ENCODE data around the gene ELMO1. TPM values are rescaled to one million over a fixed set of nuclear protein-coding genes. Genes with fewer than 3 reads are reported as not detected.

Gene ELMO1
- total and polyA plus RNA-seq, 2 experiments from 2014 or later: 9.6 to 10.8 TPM

DNA sequence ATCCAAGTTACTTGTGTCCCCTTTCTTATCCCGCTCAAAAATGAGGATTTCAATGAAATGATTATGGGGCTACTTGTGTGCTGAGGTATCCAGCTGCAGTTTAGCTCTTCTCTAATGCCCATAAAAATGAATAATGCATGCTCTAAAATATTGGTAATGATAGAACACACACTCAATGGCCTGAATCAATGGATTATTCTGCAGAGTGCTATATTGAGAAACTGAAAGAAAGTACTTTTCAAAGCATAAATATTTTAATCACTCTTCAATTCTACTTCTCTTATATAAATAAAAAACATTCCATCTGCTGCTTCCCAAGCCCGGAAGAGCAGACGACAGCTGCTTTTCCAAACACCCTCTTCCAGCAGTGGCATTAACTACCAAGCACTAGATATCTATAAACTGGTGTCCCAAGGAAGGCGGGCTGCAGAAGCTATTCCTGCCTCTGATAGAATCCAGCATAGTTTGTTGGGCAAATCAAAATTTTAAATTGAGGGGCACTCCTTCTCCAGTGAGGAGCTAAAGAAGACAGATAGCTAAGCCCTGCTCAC is 439.5 kb downstream of the ELMO1 start:
- Histone ChIP-seq H3K9me3 (ENCODE audit: low read depth) (no peaks in the 10 kb centered on the region), H3K27me3 (no peaks in the 10 kb centered on the region), H3K36me3 (no peaks in the 10 kb centered on the region), H3K4me1 (ENCODE audit: low read depth) (peaks cover 49% of the 10 kb centered on the region), H3K4me3 (no peak overlapping the region), H3K27ac (peak overlapping the region; percentile 43)
- TF ChIP-seq CTCF (IDR thresholded peaks at IDR 0.05; ENCODE audit: low read depth, low read length): no peak
- no peak for DNase-seq (ENCODE audit: low read depth in 1 of 2, low spot score in 1 of 2)

- Histone ChIP-seq H3K36me3 (no peaks in the 10 kb centered on the region), H3K9me3 (ENCODE audit: low read depth) (no peaks in the 10 kb centered on the region), H3K27ac (peak overlapping the region; percentile 53), H3K4me3 (no peak overlapping the region), H3K4me1 (ENCODE audit: low read depth) (peaks cover 49% of the 10 kb centered on the region), H3K27me3 (no peaks in the 10 kb centered on the region)
- TF ChIP-seq CTCF (IDR thresholded peaks at IDR 0.05; ENCODE audit: low read depth, low read length): no peak
- DNase-seq (ENCODE audit: low read depth in 1 of 2, low spot score in 1 of 2): no peak
These were observed 441.0 kb downstream of the ELMO1 start for GRCh38 chr7:37007691-37008090.

GRCh38 chr7:37007268-37007667 is 441.4 kb downstream of the ELMO1 start:
- no peak for TF ChIP-seq CTCF (IDR thresholded peaks at IDR 0.05; ENCODE audit: low read depth, low read length)
- DNase-seq (ENCODE audit: low read depth in 1 of 2, low spot score in 1 of 2): no peak
- H3K36me3 ChIP-seq: no peaks in the 10 kb centered on the region
- no peaks in the 10 kb centered on the region for H3K27me3 ChIP-seq
- no peaks in the 10 kb centered on the region for H3K9me3 ChIP-seq (ENCODE audit: low read depth)
- no peak overlapping the region for H3K4me3 ChIP-seq
- peaks cover 49% of the 10 kb centered on the region for H3K4me1 ChIP-seq (ENCODE audit: low read depth)
- peak overlapping the region; percentile 53 for H3K27ac ChIP-seq

DNA sequence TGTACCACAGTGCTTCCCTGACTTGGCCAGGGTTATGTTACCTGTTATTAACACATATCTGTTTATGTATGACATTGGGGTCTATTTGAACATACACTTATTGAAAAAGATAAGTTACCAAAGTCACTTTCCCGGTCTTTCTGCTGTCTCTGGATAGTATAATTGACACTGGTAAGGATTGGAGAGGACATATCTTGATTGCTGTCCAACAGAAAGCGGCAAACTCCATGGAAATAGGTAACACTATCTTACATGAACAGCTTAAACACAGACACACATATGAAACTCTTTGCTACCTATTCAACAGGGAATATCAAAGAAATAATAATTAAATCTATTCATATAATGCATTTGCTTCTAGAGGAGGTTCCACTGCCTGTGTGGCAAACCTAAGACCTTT is 441.9 kb downstream of the ELMO1 start:
- Histone ChIP-seq H3K9me3 (ENCODE audit: low read depth) (no peaks in the 10 kb centered on the region), H3K4me3 (no peak overlapping the region), H3K36me3 (no peaks in the 10 kb centered on the region), H3K4me1 (ENCODE audit: low read depth) (peaks cover 46% of the 10 kb centered on the region), H3K27me3 (no peaks in the 10 kb centered on the region), H3K27ac (peak overlapping the region; percentile 53)
- TF ChIP-seq CTCF (IDR thresholded peaks at IDR 0.05; ENCODE audit: low read depth, low read length): no peak
- DNase-seq (ENCODE audit: low read depth in 1 of 2, low spot score in 1 of 2): no peak

DNA sequence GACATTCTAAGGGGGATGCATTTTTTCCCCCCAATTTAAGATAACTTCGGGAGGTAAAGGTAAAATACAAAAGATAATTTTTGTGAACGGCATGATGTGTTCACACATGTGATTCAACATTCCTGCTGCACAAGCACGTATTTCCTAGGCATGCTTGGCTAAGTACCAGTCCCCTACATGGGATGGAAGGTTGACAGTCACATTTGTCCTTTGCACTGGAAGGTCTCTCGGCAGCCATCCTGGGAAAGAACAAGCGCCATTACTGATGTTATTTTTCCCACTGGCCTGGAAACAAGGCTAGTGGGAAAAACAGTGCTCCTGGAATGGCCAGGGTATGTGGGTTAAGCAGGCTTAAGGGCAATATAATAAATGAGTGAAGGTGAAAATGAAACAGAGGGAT is 448.2 kb downstream of the ELMO1 start:
- H3K4me1 ChIP-seq (ENCODE audit: low read depth): peaks cover 10% of the 10 kb centered on the region
- no peaks in the 10 kb centered on the region for H3K36me3 ChIP-seq
- no peaks in the 10 kb centered on the region for H3K27me3 ChIP-seq
- no peak overlapping the region for H3K4me3 ChIP-seq
- TF ChIP-seq CTCF (IDR thresholded peaks at IDR 0.05; ENCODE audit: low read depth, low read length): no peak
- H3K27ac ChIP-seq: no peak overlapping the region
- DNase-seq (ENCODE audit: low read depth in 1 of 2, low spot score in 1 of 2): no peak
- H3K9me3 ChIP-seq (ENCODE audit: low read depth): no peaks in the 10 kb centered on the region
